Caco-2 (cell line): ENCODE results near the gene ZNHIT6. TPM values are rescaled to one million over a fixed set of nuclear protein-coding genes. Genes with fewer than 3 reads are reported as not detected.

Source experiments
- BruUV-seq: library from RNA; stranded (reverse); fragments of 400-500 nt; replicated peaks from 2 replicates; lab custom pipeline; 2021; lab: Mats Ljungman, UMichigan
- CTCF ChIA-PET: fragments of 300-600 bp; sonication (Branson Sonifier 250); formaldehyde crosslinking; loops from one replicate; lab custom pipeline; 2022; ENCODE audit warnings: antibody characterized with exemption; lab: Charles Lee
- POLR2A ChIA-PET: fragments of 300-600 bp; sonication (Branson Sonifier 250); formaldehyde crosslinking; loops from one replicate; lab custom pipeline; 2022; ENCODE audit warnings: antibody characterized with exemption; lab: Charles Lee
- DNase-seq, 2 experiments: peaks; one replicate each; pipeline versions ENCODE4 v3.0.0 to v3.0.0-alpha.2; 2020 to 2022
- H3K27me3 ChIP-seq: replicated peaks from 2 replicates; pipeline ENCODE4 v1.6.0; 2011; ENCODE audit warnings: low read length; ENCODE audit not compliant: control insufficient read depth, insufficient read depth
- H3K36me3 ChIP-seq: 2 replicates; pipeline ENCODE4 v1.5.1; 2011; ENCODE audit warnings: low read length; ENCODE audit not compliant: control insufficient read depth, insufficient read depth
- H3K4me1 ChIP-seq: fragments of 250-450 bp; sonication (Bioruptor Pico); 2 replicates; pipeline ENCODE4 v1.5.1; 2020; ENCODE audit warnings: mild to moderate bottlenecking
- H3K4me3 ChIP-seq: 2 replicates; pipeline ENCODE4 v1.5.1; 2011; ENCODE audit warnings: low read depth, mild to moderate bottlenecking, control low read depth, low read length
- H3K9me3 ChIP-seq: fragments of 250-450 bp; sonication (Bioruptor Pico); 2 replicates; pipeline ENCODE4 v1.5.1; 2020; ENCODE audit warnings: mild to moderate bottlenecking, moderate library complexity
- H3K27ac Mint-ChIP-seq: one replicate; pipeline ENCODE4 v1.8.0; 2022; ENCODE audit warnings: mixed read lengths; ENCODE audit not compliant: unreplicated experiment
- H3K27me3 Mint-ChIP-seq: one replicate; pipeline ENCODE4 v1.8.0; 2022; ENCODE audit warnings: mixed read lengths; ENCODE audit not compliant: insufficient read depth, unreplicated experiment
- H3K36me3 Mint-ChIP-seq: one replicate; pipeline ENCODE4 v1.8.0; 2022; ENCODE audit warnings: mild to moderate bottlenecking, mixed read lengths; ENCODE audit not compliant: insufficient read depth, unreplicated experiment
- H3K4me1 Mint-ChIP-seq: one replicate; pipeline ENCODE4 v1.8.0; 2022; ENCODE audit warnings: low read depth, mixed read lengths; ENCODE audit not compliant: unreplicated experiment
- H3K4me3 Mint-ChIP-seq: one replicate; pipeline ENCODE4 v1.8.0; 2022; ENCODE audit warnings: mild to moderate bottlenecking, moderate library complexity, mixed read lengths; ENCODE audit not compliant: unreplicated experiment
- H3K9me3 Mint-ChIP-seq: one replicate; pipeline ENCODE4 v1.8.0; 2022; ENCODE audit warnings: mixed read lengths; ENCODE audit not compliant: unreplicated experiment
- intact Hi-C: fragments of 100-400 bp; cut with micrococcal nuclease; formaldehyde crosslinking; loops from one replicate; pipeline ENCODE4 v1.10.0; 2022; ENCODE audit not compliant: unreplicated experiment
- total RNA-seq: library from RNA; stranded (reverse); gene quantifications from 2 replicates; pipeline ENCODE4 v1.2.3, GENCODE V29; 2022
- TF ChIP-seq, protein P1 (sequence below), 2 experiments: fragments of 200-600 bp in 1 of 2; IDR thresholded peaks; 1 replicate in 1 of 2; 2 replicates in 1 of 2; pipeline versions ENCODE4 v1.5.1 to v1.8.0; 2011 to 2022; ENCODE audit warnings: antibody characterized with exemption in 1 of 2, control low read depth in 1 of 2, inconsistent platforms in 1 of 2, low read depth in 1 of 2, low read length in 1 of 2, mild to moderate bottlenecking in 1 of 2, moderate library complexity in 1 of 2; ENCODE audit not compliant: insufficient read depth in 1 of 2, severe bottlenecking in 1 of 2, unreplicated experiment in 1 of 2

ZNHIT6 gene
- total RNA-seq, 1 experiment from 2014 or later = 16.1 TPM

DNA sequence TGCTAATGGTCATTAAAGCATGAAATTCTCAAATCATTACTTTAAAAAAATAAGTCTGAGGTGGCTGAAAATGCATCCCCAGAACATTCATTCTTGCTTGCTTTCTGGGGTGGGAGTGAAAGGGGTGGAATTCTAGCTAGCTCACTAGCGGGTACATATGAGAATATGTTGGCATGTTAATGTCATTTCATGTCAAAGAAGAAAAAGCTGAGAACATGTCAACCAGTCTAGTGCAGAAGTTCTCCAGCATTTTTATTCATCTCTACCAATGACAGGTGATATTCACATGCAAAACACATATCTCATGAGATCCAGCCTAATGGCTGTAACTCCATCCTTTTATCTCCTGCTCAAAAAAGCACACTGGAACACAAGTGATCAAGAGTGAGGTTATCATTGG, 49.1 kb downstream of the ZNHIT6 start:
- no peak overlapping the region for H3K4me3 Mint-ChIP-seq
- H3K36me3 Mint-ChIP-seq = no peaks in the 10 kb centered on the region
- DNase-seq = no peak
- H3K27me3 ChIP-seq = no peaks in the 10 kb centered on the region
- H3K4me3 ChIP-seq = no peak overlapping the region
- intact Hi-C loops = no loop called here
- H3K36me3 ChIP-seq = no peaks in the 10 kb centered on the region
- TF ChIP-seq, protein P1, sequence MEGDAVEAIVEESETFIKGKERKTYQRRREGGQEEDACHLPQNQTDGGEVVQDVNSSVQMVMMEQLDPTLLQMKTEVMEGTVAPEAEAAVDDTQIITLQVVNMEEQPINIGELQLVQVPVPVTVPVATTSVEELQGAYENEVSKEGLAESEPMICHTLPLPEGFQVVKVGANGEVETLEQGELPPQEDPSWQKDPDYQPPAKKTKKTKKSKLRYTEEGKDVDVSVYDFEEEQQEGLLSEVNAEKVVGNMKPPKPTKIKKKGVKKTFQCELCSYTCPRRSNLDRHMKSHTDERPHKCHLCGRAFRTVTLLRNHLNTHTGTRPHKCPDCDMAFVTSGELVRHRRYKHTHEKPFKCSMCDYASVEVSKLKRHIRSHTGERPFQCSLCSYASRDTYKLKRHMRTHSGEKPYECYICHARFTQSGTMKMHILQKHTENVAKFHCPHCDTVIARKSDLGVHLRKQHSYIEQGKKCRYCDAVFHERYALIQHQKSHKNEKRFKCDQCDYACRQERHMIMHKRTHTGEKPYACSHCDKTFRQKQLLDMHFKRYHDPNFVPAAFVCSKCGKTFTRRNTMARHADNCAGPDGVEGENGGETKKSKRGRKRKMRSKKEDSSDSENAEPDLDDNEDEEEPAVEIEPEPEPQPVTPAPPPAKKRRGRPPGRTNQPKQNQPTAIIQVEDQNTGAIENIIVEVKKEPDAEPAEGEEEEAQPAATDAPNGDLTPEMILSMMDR (IDR thresholded peaks at IDR 0.05; ENCODE audit: insufficient read depth in 1 of 2, low read depth in 1 of 2, low read length in 1 of 2, severe bottlenecking in 1 of 2, unreplicated experiment in 1 of 2) = no peak
- ChIA-PET POLR2A (no interaction called here), CTCF (no interaction called here)
- peaks cover 8% of the 10 kb centered on the region; the same call in 1 of the 2 replicates for H3K4me1 ChIP-seq
- no peaks in the 10 kb centered on the region for H3K9me3 Mint-ChIP-seq
- H3K4me1 Mint-ChIP-seq = peaks cover 7% of the 10 kb centered on the region
- no peak overlapping the region for H3K27ac Mint-ChIP-seq
- H3K27me3 Mint-ChIP-seq = no peaks in the 10 kb centered on the region
- no peaks in the 10 kb centered on the region for H3K9me3 ChIP-seq
- no TSS peak for BruUV-seq

DNA sequence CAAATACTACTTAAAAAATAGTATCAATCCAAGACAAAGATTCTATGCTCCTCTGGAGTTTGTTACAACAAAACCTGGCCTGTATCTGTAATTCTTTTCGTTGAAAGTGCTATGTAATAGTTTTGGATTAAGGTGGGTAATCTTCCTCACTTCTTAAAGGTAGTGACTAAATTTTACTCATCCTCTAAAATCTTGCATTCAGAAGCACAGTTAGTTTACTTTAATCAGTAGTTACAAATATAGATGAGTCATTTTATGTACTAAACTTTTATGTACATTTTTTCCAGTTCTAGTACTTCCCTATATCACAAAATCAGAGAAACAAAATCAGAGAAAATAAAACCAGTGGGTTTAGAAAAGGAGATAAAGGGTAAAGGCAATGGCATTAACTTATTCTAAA, 51.3 kb downstream of the ZNHIT6 start:
- no peak overlapping the region for H3K27ac Mint-ChIP-seq
- intact Hi-C loops = no loop called here
- H3K36me3 ChIP-seq = no peaks in the 10 kb centered on the region
- no peaks in the 10 kb centered on the region for H3K36me3 Mint-ChIP-seq
- no peaks in the 10 kb centered on the region for H3K27me3 Mint-ChIP-seq
- TF ChIP-seq, protein P1 (IDR thresholded peaks at IDR 0.05; ENCODE audit: insufficient read depth in 1 of 2, low read depth in 1 of 2, low read length in 1 of 2, severe bottlenecking in 1 of 2, unreplicated experiment in 1 of 2) = no peak
- peaks cover 7% of the 10 kb centered on the region for H3K4me1 Mint-ChIP-seq
- ChIA-PET POLR2A (no interaction called here), CTCF (no interaction called here)
- DNase-seq = no peak
- peaks cover 8% of the 10 kb centered on the region; the same call in 1 of the 2 replicates for H3K4me1 ChIP-seq
- H3K9me3 Mint-ChIP-seq = no peaks in the 10 kb centered on the region
- no peak overlapping the region for H3K4me3 Mint-ChIP-seq
- H3K27me3 ChIP-seq = no peaks in the 10 kb centered on the region
- no peaks in the 10 kb centered on the region for H3K9me3 ChIP-seq
- BruUV-seq = no TSS peak
- no peak overlapping the region for H3K4me3 ChIP-seq

DNA sequence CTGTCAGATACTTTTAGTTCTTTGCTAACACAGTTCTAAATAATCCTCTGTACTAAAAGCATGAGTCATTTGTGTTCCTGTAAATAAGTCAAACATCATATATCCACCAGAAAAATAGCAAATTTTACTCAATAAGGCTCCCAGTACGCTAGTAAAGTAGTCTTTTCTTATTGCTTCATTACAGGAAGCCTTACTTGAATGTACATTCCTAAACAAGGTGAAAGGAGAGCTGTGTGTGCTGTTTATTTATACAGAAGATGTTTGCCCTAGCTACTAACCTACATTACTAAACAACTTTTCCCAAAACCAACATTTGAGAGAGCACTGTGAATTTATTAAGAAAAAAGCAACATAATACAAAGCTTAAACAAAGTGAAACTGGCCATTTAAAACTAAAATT, 52.0 kb downstream of the ZNHIT6 start:
- ChIA-PET POLR2A (no interaction called here), CTCF (no interaction called here)
- peaks cover 8% of the 10 kb centered on the region; the same call in 1 of the 2 replicates for H3K4me1 ChIP-seq
- Mint-ChIP-seq H3K36me3 (no peaks in the 10 kb centered on the region), H3K4me1 (peaks cover 7% of the 10 kb centered on the region), H3K4me3 (no peak overlapping the region), H3K27me3 (no peaks in the 10 kb centered on the region), H3K27ac (no peak overlapping the region), H3K9me3 (no peaks in the 10 kb centered on the region)
- H3K9me3 ChIP-seq = no peaks in the 10 kb centered on the region
- TF ChIP-seq, protein P1 (IDR thresholded peaks at IDR 0.05; ENCODE audit: insufficient read depth in 1 of 2, low read depth in 1 of 2, low read length in 1 of 2, severe bottlenecking in 1 of 2, unreplicated experiment in 1 of 2) = no peak
- no peaks in the 10 kb centered on the region for H3K27me3 ChIP-seq
- no peak overlapping the region for H3K4me3 ChIP-seq
- DNase-seq = no peak
- BruUV-seq = no TSS peak
- intact Hi-C loops = no loop called here
- H3K36me3 ChIP-seq = no peaks in the 10 kb centered on the region
